K562 (cell line): ENCODE measurements around the gene IL17RB. TPM values are rescaled to one million over a fixed set of nuclear protein-coding genes. Genes with fewer than 3 reads are reported as not detected.

Experiments used
- ATAC-seq: fragments of 200-7000 bp; cut with Tn5 transposase; 3 replicates; pipeline ENCODE4 v1.9.1; 2020; ENCODE audit warnings: moderate library complexity
- BruUV-seq: library from RNA; stranded (reverse); fragments of 400-500 nt; replicated peaks from 2 replicates; lab custom pipeline; 2021; lab: Mats Ljungman, UMichigan
- CTCF ChIA-PET: fragments of 300-600 bp; formaldehyde crosslinking; extraction: SDS; loops from one replicate; lab custom pipeline; 2021; ENCODE audit warnings: low intra/inter-chr PET ratio; lab: Yijun Ruan, JAX
- POLR2A ChIA-PET: fragments of 300-600, 350-650 bp; sonication (Branson Sonifier 250); formaldehyde crosslinking; extraction: SDS; loops from one replicate; lab custom pipeline; 2021; ENCODE audit warnings: antibody characterized with exemption, inconsistent platforms; lab: Yijun Ruan, JAX
- DNase-seq, 4 experiments: peaks; one replicate each; pipeline versions ENCODE4 v3.0.0 to v3.0.0-alpha.2; 2011 to 2018; ENCODE audit warnings: low spot score in 3 of 4, mixed read lengths in 3 of 4; ENCODE audit errors: extremely low read depth in 1 of 4
- FAIRE-seq: peaks from 2 replicates; lab custom pipeline; 2011; peaks lifted over from hg19 to GRCh38; lab: Jason Lieb, UNC
- H2AFZ ChIP-seq: 2 replicates; pipeline ENCODE4 v1.6.0; 2011; ENCODE audit warnings: low read depth, low read length, control low read depth, inconsistent platforms
- H3K27ac ChIP-seq: fragments of 200-600 bp; 3 replicates; pipeline ENCODE4 v1.8.0; 2011; ENCODE audit warnings: low read depth, mild to moderate bottlenecking, control low read depth, inconsistent platforms, low read length, moderate library complexity, mixed read lengths; ENCODE audit errors: extremely low read depth
- H3K27me3 ChIP-seq, 2 experiments: fragments of 300-600 bp in 1 of 2; 2 replicates in 1 of 2; 3 replicates in 1 of 2; pipeline versions ENCODE4 v1.6.0 to v1.8.0; 2011; ENCODE audit warnings: inconsistent platforms in 2 of 2, low read length in 2 of 2, mild to moderate bottlenecking in 1 of 2, mixed read lengths in 1 of 2, moderate library complexity in 1 of 2; ENCODE audit not compliant: control insufficient read depth in 2 of 2, insufficient read depth in 2 of 2
- H3K36me3 ChIP-seq: fragments of 300-600 bp; 3 replicates; pipeline ENCODE4 v1.8.0; 2011; ENCODE audit warnings: mild to moderate bottlenecking, low read length, inconsistent platforms; ENCODE audit not compliant: control insufficient read depth, insufficient read depth
- H3K4me1 ChIP-seq, 2 experiments: fragments of 200-600 bp in 1 of 2; replicated peaks in 1 of 2; 2 replicates in 1 of 2; 3 replicates in 1 of 2; pipeline versions ENCODE4 v1.5.1 to v1.8.0; 2011; ENCODE audit warnings: inconsistent platforms in 2 of 2, low read length in 2 of 2, mild to moderate bottlenecking in 1 of 2, mixed read lengths in 1 of 2, moderate library complexity in 1 of 2; ENCODE audit not compliant: control insufficient read depth in 2 of 2, insufficient read depth in 2 of 2
- H3K4me2 ChIP-seq: 2 replicates; pipeline ENCODE4 v1.6.1; 2011; ENCODE audit warnings: low read length, control low read depth, inconsistent platforms, mixed read lengths; ENCODE audit not compliant: insufficient read depth
- H3K4me3 ChIP-seq: fragments of 200-600 bp; sonication (generic), shearing (Covaris generic); 2 replicates; pipeline ENCODE4 v1.5.1; 2016; ENCODE audit warnings: control low read depth, inconsistent platforms
- H3K79me2 ChIP-seq: fragments of 200-600 bp; 3 replicates; pipeline ENCODE4 v1.8.0; 2011; ENCODE audit warnings: low read length, inconsistent platforms; ENCODE audit not compliant: control insufficient read depth, insufficient read depth
- H3K9ac ChIP-seq, 2 experiments: 2 replicates each; pipeline versions ENCODE4 v1.6.0 to v1.6.1; 2011; ENCODE audit warnings: low read depth in 2 of 2, low read length in 2 of 2, control low read depth in 1 of 2, inconsistent platforms in 1 of 2, mild to moderate bottlenecking in 1 of 2, mixed read lengths in 1 of 2; ENCODE audit not compliant: insufficient read depth in 1 of 2
- H3K9me1 ChIP-seq: one replicate; pipeline ENCODE4 v1.6.0; 2011; ENCODE audit warnings: inconsistent platforms, mild to moderate bottlenecking, low read length, moderate library complexity; ENCODE audit not compliant: control insufficient read depth, insufficient read depth
- H3K9me3 ChIP-seq: replicated peaks from 2 replicates; pipeline ENCODE4 v1.5.1; 2011; ENCODE audit warnings: low read depth, low read length, inconsistent platforms; ENCODE audit not compliant: control insufficient read depth, insufficient read depth
- H4K20me1 ChIP-seq: replicated peaks from 2 replicates; pipeline ENCODE4 v1.6.1; 2011; ENCODE audit warnings: low read length, inconsistent platforms, mixed read lengths; ENCODE audit not compliant: control insufficient read depth, insufficient read depth
- BCLAF1 ChIP-seq, 2 experiments: fragments of 450-650 bp in 1 of 2; IDR thresholded peaks; 2 replicates each; pipeline ENCODE4 v1.6.1; 2011 to 2017; ENCODE audit warnings: low read depth in 2 of 2, antibody characterized with exemption in 1 of 2, borderline replicate concordance in 1 of 2, low read length in 1 of 2, mild to moderate bottlenecking in 1 of 2, mixed read lengths in 1 of 2; ENCODE audit not compliant: control insufficient read depth in 1 of 2
- ESRRB ChIP-seq: fragments of 250-450 bp; sonication (Bioruptor Pico); IDR thresholded peaks from 2 replicates; pipeline ENCODE4 v1.5.0; 2020; ENCODE audit warnings: mild to moderate bottlenecking, moderate library complexity, borderline replicate concordance
- HDAC6 ChIP-seq: IDR thresholded peaks from 2 replicates; pipeline ENCODE4 v1.6.1; 2012; ENCODE audit warnings: low read depth, mild to moderate bottlenecking, control low read depth, inconsistent platforms, low read length, moderate library complexity
- IFI16 ChIP-seq: fragments of 250-450 bp; sonication (Bioruptor Pico); IDR thresholded peaks from 2 replicates; pipeline ENCODE4 v2.1.2; 2022; ENCODE audit warnings: mild to moderate bottlenecking, inconsistent platforms
- KDM5B ChIP-seq: fragments of 200-600 bp; sonication (generic); IDR thresholded peaks from 2 replicates; pipeline ENCODE4 v1.6.1; 2012; ENCODE audit warnings: low read depth, mild to moderate bottlenecking, moderate library complexity, low read length, control low read depth, inconsistent platforms; ENCODE audit not compliant: insufficient replicate concordance
- PHF20 ChIP-seq: fragments of 450-650 bp; IDR thresholded peaks from 2 replicates; pipeline ENCODE4 v1.6.1; 2018; ENCODE audit not compliant: partially characterized antibody
- SMARCB1 ChIP-seq: IDR thresholded peaks from 2 replicates; pipeline ENCODE4 v1.6.1; 2011; ENCODE audit warnings: improper control_type of control experiment, low read depth; ENCODE audit not compliant: insufficient read length
- SMARCC2 ChIP-seq: fragments of 450-650 bp; IDR thresholded peaks from 2 replicates; pipeline ENCODE4 v1.6.1; 2017; ENCODE audit warnings: antibody characterized with exemption, moderate library complexity, mild to moderate bottlenecking, low read depth
- SMARCE1 ChIP-seq: fragments of 450-650 bp; IDR thresholded peaks from 2 replicates; pipeline ENCODE4 v1.7.1; 2016; ENCODE audit warnings: mild to moderate bottlenecking
- WHSC1 ChIP-seq: IDR thresholded peaks from one replicate; pipeline ENCODE4 v1.6.1; 2012; ENCODE audit warnings: low read length, control low read depth, inconsistent platforms
- ZNF408 ChIP-seq: fragments of 250-450 bp; sonication (Bioruptor Pico); IDR thresholded peaks from 2 replicates; pipeline ENCODE4 v1.4.0; 2020; ENCODE audit warnings: low read depth, mild to moderate bottlenecking, moderate library complexity
- WGBS: fragments of 100-300 bp; shearing (Covaris generic); methylation state at CpG from one replicate; pipeline ENCODE4 v1.1.6; 2016; ENCODE audit warnings: low coverage, mixed read lengths; ENCODE audit not compliant: insufficient coverage; ENCODE audit errors: missing lambda C conversion rate; 5-methylcytosine and 5-hydroxymethylcytosine counted together
- in situ Hi-C: fragments of 300-500 bp; cut with MboI; formaldehyde crosslinking; loops from 4 replicates; pipeline ENCODE4 v1.15.0; 2018; ENCODE audit warnings: inconsistent platforms, mixed read lengths
- intact Hi-C: fragments of 100-400 bp; cut with micrococcal nuclease; formaldehyde crosslinking; loops from 2 replicates; pipeline ENCODE4 v1.14.2; 2022
- polyA plus RNA-seq, 8 experiments: library from polyadenylated mRNA; depleted of rRNA in 4 of 8; stranded (reverse) in 5 of 8; unstranded in 3 of 8; fragments of >200 nt; fragmentation: Nextera tagmentation in 2 of 8; fragmentation: Illumina TruSeq in 1 of 8; extraction: Ambion mirVana in 2 of 8; extraction: Trizol in 1 of 8; gene quantifications; 2 replicates each; pipeline versions ENCODE4 v1.2.1 to v1.2.3, GENCODE V29; 2011 to 2014; ENCODE audit warnings: inconsistent platforms in 1 of 8, missing spikeins in 1 of 8
- total RNA-seq, 7 experiments: library from RNA; depleted of rRNA in 6 of 7; stranded (reverse); fragments of >200 nt in 6 of 7; fragmentation: Illumina TruSeq in 2 of 7; extraction: Trizol in 2 of 7; gene quantifications; 2 replicates each; pipeline versions ENCODE4 v1.2.1 to v1.2.3, GENCODE V29; 2011 to 2021; ENCODE audit warnings: low replicate concordance in 1 of 7
- TF ChIP-seq, protein P1 (sequence below): fragments of 250-450 bp; sonication (Bioruptor Pico); IDR thresholded peaks from 2 replicates; pipeline ENCODE4 v1.8.0; 2022; ENCODE audit warnings: moderate library complexity, mild to moderate bottlenecking, inconsistent platforms
- TF ChIP-seq, protein P2 (sequence below): sonication (generic); formaldehyde crosslinking; IDR thresholded peaks from 2 replicates; pipeline ENCODE4 v1.9.0; 2022; ENCODE audit warnings: mild to moderate bottlenecking, missing genetic modification reagents
- TF ChIP-seq, protein P3 (sequence below): sonication (generic); formaldehyde crosslinking; IDR thresholded peaks from 2 replicates; pipeline ENCODE4 v1.8.0; 2022; ENCODE audit warnings: mild to moderate bottlenecking, low read depth, missing genetic modification reagents

The IL17RB gene
- total and polyA plus RNA-seq, 9 of the 15 experiments (the other 6 are each of a cell fraction or from before 2014, with no cell fraction given): 1.1 to 4.1 (median 1.7) TPM

DNA sequence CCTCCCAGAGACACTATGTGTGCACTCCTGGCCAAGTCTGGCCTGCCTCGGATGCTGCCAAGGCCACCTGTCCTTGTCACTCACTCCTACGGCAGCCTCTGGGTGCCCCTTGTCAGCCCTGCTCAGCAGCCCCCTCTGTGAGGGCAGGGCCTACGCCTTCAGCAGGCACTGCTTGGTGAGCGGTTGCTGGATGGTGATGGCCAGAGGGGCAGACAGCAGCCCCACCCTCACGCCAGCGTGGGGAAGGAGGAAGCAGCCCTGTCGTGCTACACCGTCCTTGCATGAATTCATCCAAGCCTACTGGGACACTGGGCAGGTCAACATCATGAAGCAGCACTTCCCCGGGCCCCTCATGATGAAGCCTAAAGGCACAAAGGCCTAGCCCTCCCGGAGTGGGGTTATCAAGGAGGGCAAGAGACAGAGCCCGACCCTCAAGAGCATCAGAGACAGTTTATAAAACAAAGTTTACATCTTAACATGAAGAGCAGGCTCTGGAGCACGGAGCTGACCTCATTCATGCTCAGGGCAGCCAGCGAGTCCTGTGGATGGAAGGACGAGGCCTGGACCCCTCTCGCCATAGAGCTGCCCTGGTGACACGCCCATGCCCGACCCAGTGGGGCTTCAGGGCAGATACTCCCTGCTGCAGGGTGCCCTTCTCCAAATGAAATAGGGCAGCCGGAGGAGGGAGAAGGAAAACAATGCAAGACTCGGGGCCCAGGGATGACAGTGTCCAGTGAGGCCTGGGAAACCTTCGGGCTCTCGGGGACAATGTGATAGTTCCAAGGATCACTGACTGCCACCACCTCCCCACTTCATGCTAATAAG, 25.4 kb upstream of the IL17RB start:
- Histone ChIP-seq H3K9ac (no peak overlapping the region), H3K27me3 (peaks cover 0 to 32% of the 10 kb centered on the region in 2 experiments; a peak in 2 of 5 replicates), H3K9me1 (no peaks in the 10 kb centered on the region), H3K4me3 (no peak overlapping the region), H3K79me2 (no peaks in the 10 kb centered on the region), H3K4me1 (no peaks in the 10 kb centered on the region), H3K27ac (no peak overlapping the region), H3K36me3 (no peaks in the 10 kb centered on the region), H4K20me1 (no peaks in the 10 kb centered on the region; the same call in 1 of the 2 replicates), H3K9me3 (no peaks in the 10 kb centered on the region), H2AFZ (no peak overlapping the region), H3K4me2 (no peak overlapping the region)
- ATAC-seq: no peak
- no TSS peak for BruUV-seq
- TF ChIP-seq, protein P1, sequence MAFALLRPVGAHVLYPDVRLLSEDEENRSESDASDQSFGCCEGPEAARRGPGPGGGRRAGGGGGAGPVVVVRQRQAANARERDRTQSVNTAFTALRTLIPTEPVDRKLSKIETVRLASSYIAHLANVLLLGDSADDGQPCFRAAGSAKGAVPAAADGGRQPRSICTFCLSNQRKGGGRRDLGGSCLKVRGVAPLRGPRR (CRISPR knock-in tag): no peak
- TF ChIP-seq PHF20 (no peak), BCLAF1 (IDR thresholded peaks at IDR 0.05; ENCODE audit: borderline replicate concordance in 1 of 2, control insufficient read depth in 1 of 2, low read depth in 2 of 2, low read length in 1 of 2) (no peak), HDAC6 (no peak), KDM5B (no peak), ESRRB (CRISPR knock-in tag) (no peak), ZNF408 (no peak), WHSC1 (no peak), SMARCC2 (no peak), IFI16 (CRISPR knock-in tag) (no peak), SMARCB1 (no peak), SMARCE1 (no peak)
- TF ChIP-seq, protein P2, sequence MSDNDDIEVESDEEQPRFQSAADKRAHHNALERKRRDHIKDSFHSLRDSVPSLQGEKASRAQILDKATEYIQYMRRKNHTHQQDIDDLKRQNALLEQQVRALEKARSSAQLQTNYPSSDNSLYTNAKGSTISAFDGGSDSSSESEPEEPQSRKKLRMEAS: no peak
- TF ChIP-seq, protein P3, sequence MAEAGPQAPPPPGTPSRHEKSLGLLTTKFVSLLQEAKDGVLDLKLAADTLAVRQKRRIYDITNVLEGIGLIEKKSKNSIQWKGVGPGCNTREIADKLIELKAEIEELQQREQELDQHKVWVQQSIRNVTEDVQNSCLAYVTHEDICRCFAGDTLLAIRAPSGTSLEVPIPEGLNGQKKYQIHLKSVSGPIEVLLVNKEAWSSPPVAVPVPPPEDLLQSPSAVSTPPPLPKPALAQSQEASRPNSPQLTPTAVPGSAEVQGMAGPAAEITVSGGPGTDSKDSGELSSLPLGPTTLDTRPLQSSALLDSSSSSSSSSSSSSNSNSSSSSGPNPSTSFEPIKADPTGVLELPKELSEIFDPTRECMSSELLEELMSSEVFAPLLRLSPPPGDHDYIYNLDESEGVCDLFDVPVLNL (CRISPR knock-in tag): no peak
- intact Hi-C loops: no loop called here
- DNase-seq: no peak
- CTCF ChIA-PET: no interaction called here
- in situ Hi-C loops: no loop called here
- POLR2A ChIA-PET: no interaction called here
- FAIRE-seq: no peak
- WGBS: 11% methylated on average over 16 of the region's 21 CpGs
